ENCODE data around the gene KANK2. TPM values are rescaled to one million over a fixed set of nuclear protein-coding genes. Genes with fewer than 3 reads are reported as not detected.

The KANK2 gene
- total and polyA plus RNA-seq, 10 of the 15 experiments (the other 5 are each of a cell fraction or from before 2014, with no cell fraction given) = 4.9 to 33.0 (median 21.0) TPM

- Histone ChIP-seq H3K36me3 (ENCODE audit: control insufficient read depth in 2 of 2, insufficient read depth in 2 of 2, low read length in 1 of 2) (no peaks in the 10 kb centered on the region; a peak in 1 of 4 replicates), H3K4me1 (ENCODE audit: control insufficient read depth, insufficient read depth, low read length) (peaks cover 11% of the 10 kb centered on the region), H3K9ac (ENCODE audit: control insufficient read depth, insufficient read depth, low read length) (no peak overlapping the region), H3K27ac (ENCODE audit: control insufficient read depth, insufficient read depth) (no peak overlapping the region), H3K79me2 (ENCODE audit: control insufficient read depth, insufficient read depth, low read length) (peaks cover 3% of the 10 kb centered on the region), H3K4me2 (ENCODE audit: control insufficient read depth, insufficient read depth) (no peak overlapping the region; the same call in 1 of the 2 replicates), H4K20me1 (ENCODE audit: control insufficient read depth, insufficient read depth) (no peaks in the 10 kb centered on the region), H3K27me3 (replicated peaks in 1 of 2; ENCODE audit: control insufficient read depth in 2 of 2, insufficient read depth in 2 of 2, low read length in 1 of 2) (no peaks in the 10 kb centered on the region), H2AFZ (ENCODE audit: control insufficient read depth, low read depth, low read length) (peak overlapping the region; percentile 8; the same call in 1 of the 2 replicates), H3K4me3 (peak overlapping the region; percentile 97; the same call in 1 of the 2 replicates), H3K9me3 (replicated peaks; ENCODE audit: control insufficient read depth, insufficient read depth, low read length) (no peaks in the 10 kb centered on the region; the same call in 2 of the 3 replicates)
- intact Hi-C loops (cut with micrococcal nuclease; ENCODE audit: unreplicated experiment) = no loop called here
- whole genome bisulfite sequencing (ENCODE audit: insufficient coverage, insufficient replicate concordance, low lambda C conversion rate, missing lambda C conversion rate) = 86% methylated on average over 7 of the region's 7 CpGs
- ATAC-seq (no peak), DNase-seq (ENCODE audit: low read depth, low spot score) (no peak), FAIRE-seq (no peak)
- in situ Hi-C loops (cut with MboI) = no loop called here
- BruUV-seq (replicated peaks) = no TSS peak
- TF ChIP-seq NKRF (conservative IDR thresholded peaks at IDR 0.05) (no peak), SMARCA5 (IDR thresholded peaks at IDR 0.05) (no peak), HDGF (IDR thresholded peaks at IDR 0.05) (no peak), YBX1 (IDR thresholded peaks at IDR 0.05) (no peak), MEF2A (IDR thresholded peaks at IDR 0.05; ENCODE audit: insufficient read depth, low read depth, low read length) (no peak)
- SMC1A ChIA-PET (ENCODE audit: uncharacterized antibody, unreplicated experiment) = interaction anchor here (1.7 kb wide), 1 partner anchor 42 kb away, joined by 7 read pairs; the partner anchor contains the start of gene SPC24
- RAD21 ChIA-PET (ENCODE audit: unreplicated experiment) = interaction anchor here (0.7 to 1.5 kb wide), 4 partner anchors 8 to 162 kb away, joined by 3 to 6 read pairs (median 4); no protein-coding TSS in a partner anchor
- POLR2A ChIA-PET = interaction anchor here (0.5 to 0.9 kb wide), 5 partner anchors 8 to 248 kb away, joined by 3 to 5 read pairs (median 3); no protein-coding TSS in a partner anchor
- CTCF ChIA-PET = interaction anchor here (0.7 kb wide), 1 partner anchor 93 kb away, joined by 4 read pairs; no protein-coding TSS in a partner anchor
These were observed 810 bp upstream of the KANK2 start for GRCh38 chr19:11198175-11198534.

All from GM12878 (cell line).